Neural cell (in vitro differentiated cells): ENCODE results near the gene TMC2.

ENCODE experiments used
- EP300 ChIP-seq: fragments of 450-650 bp; conservative IDR thresholded peaks from 2 replicates; pipeline ENCODE4 v1.6.1; 2014; ENCODE audit warnings: antibody characterized with exemption, mild to moderate bottlenecking, moderate library complexity; ENCODE audit not compliant: poor library complexity, severe bottlenecking
- EZH2 ChIP-seq: fragments of 200-600, 300-800 bp; shearing (Covaris generic), sonication (generic); IDR thresholded peaks from 2 replicates; pipeline ENCODE4 v1.6.1; 2014; ENCODE audit warnings: antibody characterized with exemption, low read length, borderline replicate concordance, mild to moderate bottlenecking; ENCODE audit not compliant: insufficient read depth, poor library complexity, severe bottlenecking
- POLR2AphosphoS5 ChIP-seq: IDR thresholded peaks from 2 replicates; pipeline ENCODE4 v1.6.1; 2012

- TF ChIP-seq EP300 (no peak), EZH2 (no peak), POLR2AphosphoS5 (no peak)
Measured at GRCh38 chr20:2533118-2533517, 3.3 kb upstream of the TMC2 start.
